HEK293T (cell line): ENCODE results near the gene EBF3.

Experiments used
- ELF4 ChIP-seq: fragments of 450-650 bp; IDR thresholded peaks from 2 replicates; pipeline ENCODE4 v1.6.1; 2017; ENCODE audit warnings: antibody characterized with exemption
- FOXA1 ChIP-seq: fragments of 450-650 bp; IDR thresholded peaks from 2 replicates; pipeline ENCODE4 v1.6.1; 2016; ENCODE audit warnings: mild to moderate bottlenecking
- L3MBTL2 ChIP-seq: fragments of 450-650 bp; conservative IDR thresholded peaks from 2 replicates; pipeline ENCODE4 v1.6.1; 2016; ENCODE audit warnings: mild to moderate bottlenecking
- SP1 ChIP-seq: fragments of 450-650 bp; IDR thresholded peaks from 2 replicates; pipeline ENCODE4 v1.6.1; 2017

GRCh38 chr10:129916506-129916995 lies 47.5 kb downstream of the EBF3 start:
- TF ChIP-seq SP1 (no peak), L3MBTL2 (no peak), FOXA1 (no peak), ELF4 (no peak)
